HG02840 (cell line): Measurements from ENCODE around the gene PRMT2.
"Not testable (repeated sequence)": the region's sequence is repeated elsewhere in the genome, so short reads cannot be mapped to it uniquely, and the experiment has no call there.

Experiments used
- ATAC-seq: cut with Tn5 transposase; IDR thresholded peaks from one replicate; pipeline ENCODE4 v1.9.1; 2021; ENCODE audit warnings: mild to moderate bottlenecking, moderate library complexity, moderate number of reproducible peaks; ENCODE audit not compliant: unreplicated experiment, low FRiP score

The PRMT2 gene

DNA sequence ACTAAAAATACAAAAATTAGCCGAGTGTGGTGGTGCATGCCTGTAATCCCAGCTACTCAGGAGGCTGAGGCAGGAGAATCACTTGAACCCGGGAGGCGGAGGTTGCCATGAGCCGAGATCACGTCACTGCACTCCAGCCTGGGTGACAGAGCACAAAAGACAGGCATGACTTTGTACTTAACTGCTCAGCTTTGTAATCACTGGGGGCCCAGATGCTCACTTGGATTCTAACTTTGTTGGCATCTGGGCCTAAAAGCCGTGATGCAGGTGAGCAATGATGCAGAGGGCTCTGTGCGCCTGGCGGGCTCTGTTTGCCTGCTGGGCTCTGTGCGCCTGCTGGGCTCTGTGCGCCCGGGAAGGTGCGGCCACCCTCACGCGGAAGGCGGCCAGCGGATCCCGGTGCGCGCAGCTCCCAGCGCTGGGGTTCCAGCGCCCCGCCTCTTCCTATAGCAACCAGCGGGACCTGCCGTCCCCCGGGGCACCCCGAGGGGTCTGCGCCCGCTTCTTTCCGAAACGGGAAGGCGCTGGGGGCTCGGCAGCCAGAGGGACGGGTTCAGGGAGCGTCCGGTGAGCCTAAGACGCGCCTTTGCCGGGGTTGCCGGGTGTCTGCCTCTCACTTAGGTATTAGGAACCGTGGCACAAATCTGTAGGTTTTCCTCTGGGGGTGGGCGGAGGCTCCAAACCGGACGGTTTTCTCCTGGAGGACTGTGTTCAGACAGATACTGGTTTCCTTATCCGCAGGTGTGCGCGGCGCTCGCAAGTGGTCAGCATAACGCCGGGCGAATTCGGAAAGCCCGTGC, 31.7 kb downstream of the PRMT2 start:
- no peak for ATAC-seq

DNA sequence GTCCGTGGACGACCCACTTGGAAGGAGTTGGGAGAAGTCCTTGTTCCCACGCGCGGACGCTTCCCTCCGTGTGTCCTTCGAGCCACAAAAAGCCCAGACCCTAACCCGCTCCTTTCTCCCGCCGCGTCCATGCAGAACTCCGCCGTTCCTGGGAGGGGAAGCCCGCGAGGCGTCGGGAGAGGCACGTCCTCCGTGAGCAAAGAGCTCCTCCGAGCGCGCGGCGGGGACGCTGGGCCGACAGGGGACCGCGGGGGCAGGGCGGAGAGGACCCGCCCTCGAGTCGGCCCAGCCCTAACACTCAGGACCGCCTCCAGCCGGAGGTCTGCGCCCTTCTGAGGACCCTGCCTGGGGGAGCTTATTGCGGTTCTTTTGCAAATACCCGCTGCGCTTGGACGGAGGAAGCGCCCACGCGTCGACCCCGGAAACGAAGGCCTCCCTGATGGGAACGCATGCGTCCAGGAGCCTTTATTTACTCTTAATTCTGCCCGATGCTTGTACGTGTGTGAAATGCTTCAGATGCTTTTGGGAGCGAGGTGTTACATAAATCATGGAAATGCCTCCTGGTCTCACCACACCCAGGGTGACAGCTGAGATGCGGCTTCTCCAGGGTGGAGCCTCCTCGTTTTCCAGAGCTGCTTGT, 32.4 kb downstream of the PRMT2 start:
- no peak for ATAC-seq

DNA sequence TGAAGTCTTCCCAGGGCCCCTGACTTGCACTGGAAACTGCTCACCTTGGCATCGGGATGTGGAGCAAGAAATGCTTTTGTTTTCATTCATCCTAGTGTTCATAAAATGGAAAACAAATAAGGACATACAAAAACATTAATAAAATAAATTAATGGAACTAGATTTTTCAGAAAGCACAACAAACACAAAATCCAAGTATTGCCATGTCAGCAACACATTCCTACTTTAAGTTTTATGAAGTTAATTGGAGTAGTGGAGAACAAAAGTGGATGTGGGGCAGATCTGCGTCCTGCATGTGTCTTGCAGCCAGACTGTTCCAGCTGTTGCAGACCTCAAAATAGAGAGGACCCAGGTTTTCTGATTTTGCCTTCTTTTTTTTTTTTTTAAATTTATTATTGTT, 32.9 kb downstream of the PRMT2 start:
- ATAC-seq: no peak

- ATAC-seq: not testable (repeated sequence)
Observed at GRCh38 chr21:46668904-46669303, 33.4 kb downstream of the PRMT2 start.

GRCh38 chr21:46674430-46675007, 39.0 kb downstream of the PRMT2 start:
- ATAC-seq: no peak

DNA sequence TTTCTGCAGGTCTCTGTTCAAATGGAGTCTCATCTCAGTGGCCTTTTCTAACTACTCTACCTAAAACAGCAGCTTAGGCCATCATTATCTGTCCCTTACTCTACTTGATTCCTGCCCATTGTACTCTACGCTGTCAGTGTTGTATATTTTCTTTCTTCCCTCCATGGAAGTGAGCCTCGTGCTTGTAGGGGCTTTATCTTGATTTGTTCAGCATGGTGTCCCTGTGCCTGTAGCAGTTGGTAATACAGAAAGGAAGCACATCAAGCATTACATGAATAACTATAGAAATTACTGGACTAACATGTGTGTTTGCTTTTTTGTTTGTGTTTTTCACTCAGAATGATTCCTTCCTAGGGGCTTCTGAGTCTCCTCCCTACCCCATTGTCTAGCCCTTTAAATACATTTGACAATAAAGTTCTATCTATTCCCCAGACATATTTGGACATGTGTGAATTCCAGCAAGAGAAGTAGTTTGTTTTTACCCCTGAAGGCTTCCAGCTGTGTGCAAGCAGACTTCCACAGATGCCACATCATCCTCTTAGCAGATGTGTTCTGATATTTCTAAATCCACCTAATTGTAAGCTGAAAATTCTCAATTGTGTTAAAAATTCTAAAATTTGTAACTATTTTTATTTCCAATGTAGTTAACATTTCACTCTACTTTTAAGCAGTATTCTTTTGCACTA, 40.3 kb downstream of the PRMT2 start:
- ATAC-seq: no peak

- not testable (repeated sequence) for ATAC-seq
Observed at GRCh38 chr21:46676542-46676941, 41.1 kb downstream of the PRMT2 start.

DNA sequence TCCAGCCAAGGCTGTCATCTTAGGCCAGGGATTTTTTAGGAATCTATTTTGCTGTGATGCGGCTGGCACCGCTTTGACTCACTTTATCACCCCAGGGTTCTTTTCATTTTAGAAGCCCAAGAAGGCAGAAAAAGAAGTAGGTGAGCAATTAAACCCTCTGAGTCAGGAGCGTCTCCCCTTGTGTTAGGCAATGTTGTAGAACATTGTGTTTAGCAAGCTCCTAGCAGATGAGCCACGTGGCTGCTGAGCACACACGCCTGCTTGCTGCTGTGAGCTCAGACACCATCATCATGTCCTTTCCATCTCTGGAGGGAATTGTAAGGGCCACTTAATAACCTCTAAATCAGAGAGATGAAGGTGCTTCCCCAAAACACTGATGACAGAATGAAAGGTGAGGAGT, 46.1 kb downstream of the PRMT2 start:
- not testable (repeated sequence) for ATAC-seq

GRCh38 chr21:46698652-46699051, 63.2 kb downstream of the PRMT2 start:
- not testable (repeated sequence) for ATAC-seq

- ATAC-seq: not testable (repeated sequence)
Observed at GRCh38 chr21:46699104-46699503, 63.6 kb downstream of the PRMT2 start.
